Spleen (tissue), 7 donors: Measurements from ENCODE around the gene OR6S1.

ENCODE experiments used
- CTCF ChIP-seq, 11 experiments: fragments of 200-600 bp in 7 of 11; fragments of 450-650 bp in 4 of 11; sonication (generic) in 4 of 11; IDR thresholded peaks in 8 of 11; conservative IDR thresholded peaks in 3 of 11; 1 replicate in 7 of 11; 2 replicates in 4 of 11; pipeline versions ENCODE4 v1.4.0 to v1.8.0; 2016 to 2021; ENCODE audit warnings: antibody characterized with exemption in 11 of 11, inconsistent platforms in 4 of 11, mild to moderate bottlenecking in 1 of 11
- POLR2AphosphoS5 ChIP-seq, 3 donors: sonication (generic); formaldehyde crosslinking; IDR thresholded peaks; one replicate each; pipeline ENCODE4 v1.5.1; 2017; ENCODE audit warnings: antibody characterized with exemption in 3 of 3
- donor health status: DM: no; HTN: no; CAD: no; lungs with moderate emphysema.
- donor health status: DM: no; HTN: no; CAD: no.
- donor health status: DM: no; HTN: no; CAD: no.

DNA sequence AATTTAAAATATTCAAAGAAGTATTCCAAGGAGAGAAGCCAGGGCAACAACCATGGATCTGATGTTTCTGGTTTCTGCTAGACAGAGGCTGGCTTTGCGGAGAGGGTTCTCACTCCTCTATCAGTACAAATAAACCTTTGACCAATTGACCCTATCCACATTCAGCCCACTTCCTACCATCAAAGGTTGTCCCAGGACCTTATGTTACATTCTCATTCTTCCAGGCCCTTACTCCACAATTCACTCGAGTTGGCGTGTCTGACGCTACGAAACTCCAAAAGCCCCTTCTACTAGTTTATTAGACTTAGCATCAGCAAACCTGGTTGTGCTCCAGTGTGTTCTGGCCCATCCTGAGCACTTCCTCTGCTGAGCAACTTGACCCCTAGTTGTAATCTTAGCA is 25.5 kb downstream of the OR6S1 start:
- TF ChIP-seq CTCF (IDR thresholded peaks at IDR 0.05 in 8 of 11, conservative IDR thresholded peaks at IDR 0.05 in 3 of 11) = no peak
- no peak for TF ChIP-seq POLR2AphosphoS5 (IDR thresholded peaks at IDR 0.05)
